ENCODE results near the gene ZSCAN9. TPM values are rescaled to one million over a fixed set of nuclear protein-coding genes. Genes with fewer than 3 reads are reported as not detected.
A peak's percentile ranks its signal among the peaks of the same experiment; 100 is the strongest.

The ZSCAN9 gene
- total and polyA plus RNA-seq, 3 experiments from 2014 or later, result 4.7 to 6.8 (median 5.0) TPM

- peaks cover 25% of the 10 kb centered on the region for H3K4me1 ChIP-seq (ENCODE audit: insufficient read depth, low read length)
- peak within 1 kb of the TSS; percentile 72 to 98 (median 94) for H3K27ac Mint-ChIP-seq
- POLR2A ChIA-PET, result interaction anchor here (0.6 to 1.5 kb wide), 7 partner anchors 14 to 148 kb away, joined by 3 to 18 read pairs (median 6); partner anchors contain the start of genes ZKSCAN8, ZSCAN26 and ZSCAN31
- H3K9me3 ChIP-seq (ENCODE audit: low read length), result no peaks in the 10 kb centered on the region
- H3K4me3 ChIP-seq (ENCODE audit: low read length), result peak within 1 kb of the TSS; percentile 100
- peak within 1 kb of the TSS; percentile 65 for H3K27ac ChIP-seq (ENCODE audit: low read depth, low read length)
- peak; percentile 59 to 81 (median 78) for DNase-seq
- H3K27me3 Mint-ChIP-seq, result peaks cover 2 to 4% of the 10 kb centered on the region in 2 donors
- H3K4me1 Mint-ChIP-seq, result peaks cover 31 to 53% (median 45%) of the 10 kb centered on the region in 3 donors
- no peaks in the 10 kb centered on the region for H3K27me3 ChIP-seq (ENCODE audit: insufficient read depth, low read length, poor library complexity, severe bottlenecking)
- peak within 1 kb of the TSS; percentile 96 to 100 (median 98) for H3K4me3 Mint-ChIP-seq
- peaks cover 4 to 26% (median 7%) of the 10 kb centered on the region in 3 donors for H3K36me3 Mint-ChIP-seq
- H3K9me3 Mint-ChIP-seq, result peaks cover 0 to 2% (median 0%) of the 10 kb centered on the region in 5 donors
- peaks cover 7% of the 10 kb centered on the region for H3K36me3 ChIP-seq (ENCODE audit: insufficient read depth, low read length)
- CTCF ChIA-PET, result interaction anchor here (0.8 to 2.3 kb wide), 8 partner anchors 11 to 148 kb away, joined by 3 to 11 read pairs (median 4); partner anchors contain the start of genes ZKSCAN3, ZSCAN12 and ZSCAN26
Measured at GRCh38 chr6:28252009-28252975, 27.2 kb downstream of the ZSCAN9 start, which contains the start of gene ZKSCAN4. TSS of gene ZKSCAN4 (minus strand) at chr6:28252269. CDS start at chr6:28251980, 289 bp downstream.

DNA sequence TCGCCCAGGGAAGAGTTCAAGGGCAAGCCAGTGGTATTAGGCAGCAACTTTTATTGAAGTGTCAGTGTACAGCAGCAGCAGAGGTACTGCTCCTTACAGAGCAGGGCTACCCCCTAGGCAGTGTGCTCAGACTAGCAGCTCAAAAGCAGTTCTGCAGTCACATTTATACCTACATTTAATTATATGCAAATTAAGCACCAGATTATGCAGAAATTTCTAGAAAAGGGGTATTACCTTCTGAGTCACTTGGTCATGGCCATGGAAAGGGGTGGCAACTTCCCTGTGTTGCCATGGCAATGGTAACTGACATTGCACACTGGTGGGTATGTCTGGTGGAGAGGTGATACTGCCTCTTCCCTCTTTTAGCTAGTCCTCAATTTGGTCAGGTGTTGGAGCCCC is 29.0 kb downstream of the ZSCAN9 start:
- H3K27me3 Mint-ChIP-seq, result peaks cover 4 to 15% of the 10 kb centered on the region in 2 donors
- H3K27ac ChIP-seq (ENCODE audit: low read depth, low read length), result no peak overlapping the region
- H3K9me3 Mint-ChIP-seq, result peaks cover 0 to 3% (median 0%) of the 10 kb centered on the region in 5 donors
- H3K36me3 ChIP-seq (ENCODE audit: insufficient read depth, low read length), result no peaks in the 10 kb centered on the region
- ChIA-PET CTCF (interaction anchor here (1.1 to 2.3 kb wide), 2 partner anchors 13 to 103 kb away, joined by 3 to 11 read pairs; partner anchors contain the start of gene ZSCAN26), POLR2A (interaction anchor here (0.6 to 0.7 kb wide), 2 partner anchors 12 to 13 kb away, joined by 3 read pairs; partner anchors contain the start of gene ZSCAN26)
- no peak overlapping the region for H3K4me3 ChIP-seq (ENCODE audit: low read length)
- peaks cover 30 to 44% (median 31%) of the 10 kb centered on the region in 3 donors for H3K4me1 Mint-ChIP-seq
- H3K9me3 ChIP-seq (ENCODE audit: low read length), result no peaks in the 10 kb centered on the region
- H3K27ac Mint-ChIP-seq, result no peak overlapping the region
- no peak for DNase-seq
- peaks cover 4 to 10% (median 8%) of the 10 kb centered on the region in 3 donors for H3K36me3 Mint-ChIP-seq
- no peaks in the 10 kb centered on the region for H3K27me3 ChIP-seq (ENCODE audit: insufficient read depth, low read length, poor library complexity, severe bottlenecking)
- H3K4me1 ChIP-seq (ENCODE audit: insufficient read depth, low read length), result peaks cover 30% of the 10 kb centered on the region
- H3K4me3 Mint-ChIP-seq, result peak overlapping the region in 1 of 7 donors; percentile 34

GRCh38 chr6:28257042-28257441 is 32.0 kb downstream of the ZSCAN9 start:
- Mint-ChIP-seq H3K4me3 (no peak overlapping the region), H3K9me3 (peaks cover 0 to 3% (median 2%) of the 10 kb centered on the region in 5 donors), H3K36me3 (peaks cover under 1 to 8% (median 4%) of the 10 kb centered on the region in 3 donors), H3K27me3 (peaks cover 4 to 23% of the 10 kb centered on the region in 2 donors), H3K27ac (no peak overlapping the region), H3K4me1 (peaks cover 10 to 15% (median 14%) of the 10 kb centered on the region in 3 donors)
- Histone ChIP-seq H3K27ac (ENCODE audit: low read depth, low read length) (no peak overlapping the region), H3K36me3 (ENCODE audit: insufficient read depth, low read length) (no peaks in the 10 kb centered on the region), H3K4me1 (ENCODE audit: insufficient read depth, low read length) (peaks cover 14% of the 10 kb centered on the region), H3K9me3 (ENCODE audit: low read length) (no peaks in the 10 kb centered on the region), H3K4me3 (ENCODE audit: low read length) (no peak overlapping the region), H3K27me3 (ENCODE audit: insufficient read depth, low read length, poor library complexity, severe bottlenecking) (no peaks in the 10 kb centered on the region)
- POLR2A ChIA-PET, result interaction anchor here (1.5 kb wide), 1 partner anchor 10 kb away, joined by 3 read pairs; the partner anchor contains the start of gene ZSCAN26
- CTCF ChIA-PET, result no interaction called here
- DNase-seq, result no peak

DNA sequence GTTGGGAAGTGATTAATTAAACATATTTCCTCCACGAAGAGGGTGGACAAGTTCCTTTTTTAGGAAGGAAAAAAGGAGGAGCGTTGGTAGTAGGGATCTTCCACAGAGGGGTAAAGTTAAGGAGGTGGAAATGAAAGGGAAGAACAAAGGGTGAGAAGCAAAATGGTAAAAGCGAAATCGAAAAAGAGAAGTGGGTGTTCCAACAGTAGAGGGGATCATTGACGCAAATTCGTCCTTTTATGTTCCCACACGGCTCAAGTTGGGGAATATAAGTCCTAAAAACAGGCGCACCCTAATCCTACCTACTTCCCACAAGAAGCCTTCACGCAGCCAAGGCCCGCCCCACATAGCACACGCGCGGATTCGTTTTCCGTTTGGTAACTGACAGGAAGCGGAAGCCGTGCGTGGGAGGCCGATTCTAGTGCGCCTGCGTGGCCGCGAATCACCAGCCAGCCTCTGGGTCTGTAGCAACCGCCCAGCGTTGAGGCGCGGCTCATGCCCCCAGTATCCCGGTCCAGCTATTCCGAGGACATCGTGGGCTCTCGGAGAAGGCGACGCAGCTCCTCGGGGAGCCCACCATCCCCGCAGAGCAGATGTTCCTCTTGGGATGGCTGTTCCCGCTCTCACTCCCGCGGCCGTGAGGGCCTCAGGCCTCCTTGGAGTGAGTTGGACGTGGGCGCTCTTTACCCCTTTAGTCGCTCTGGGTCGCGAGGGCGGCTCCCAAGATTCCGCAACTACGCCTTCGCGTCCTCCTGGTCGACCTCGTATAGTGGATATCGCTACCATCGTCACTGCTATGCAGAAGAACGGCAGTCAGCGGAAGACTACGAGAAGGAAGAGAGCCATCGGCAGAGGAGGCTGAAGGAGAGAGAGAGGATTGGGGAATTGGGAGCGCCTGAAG is 34.1 kb downstream of the ZSCAN9 start, which contains the start of gene NKAPL:
Gene NKAPL (plus strand): TSS at position 421 of the 901 bp plus-strand sequence. CDS start 75 bp downstream, at position 496.
- peaks cover 0 to 3% (median 2%) of the 10 kb centered on the region in 5 donors for H3K9me3 Mint-ChIP-seq
- no peaks in the 10 kb centered on the region for H3K9me3 ChIP-seq (ENCODE audit: low read length)
- H3K4me1 Mint-ChIP-seq, result peaks cover 0 to 5% (median 3%) of the 10 kb centered on the region in 3 donors
- peak in 4 of 5 donors; percentile 9 to 60 (median 32) for DNase-seq
- ChIA-PET CTCF (no interaction called here), POLR2A (interaction anchor here (1.5 kb wide), 1 partner anchor 8 kb away, joined by 3 read pairs; the partner anchor contains the start of gene ZSCAN26)
- peaks cover 0 to 8% (median 4%) of the 10 kb centered on the region in 3 donors for H3K36me3 Mint-ChIP-seq
- H3K27ac Mint-ChIP-seq, result peak within 1 kb of the TSS in 2 of 8 donors; percentile 26 to 37
- H3K27ac ChIP-seq (ENCODE audit: low read depth, low read length), result no peak within 1 kb of the TSS
- no peaks in the 10 kb centered on the region for H3K36me3 ChIP-seq (ENCODE audit: insufficient read depth, low read length)
- peak within 1 kb of the TSS; percentile 23 for H3K4me3 ChIP-seq (ENCODE audit: low read length)
- peaks cover 4 to 23% of the 10 kb centered on the region in 2 donors for H3K27me3 Mint-ChIP-seq
- peaks cover 6% of the 10 kb centered on the region for H3K4me1 ChIP-seq (ENCODE audit: insufficient read depth, low read length)
- H3K27me3 ChIP-seq (ENCODE audit: insufficient read depth, low read length, poor library complexity, severe bottlenecking), result no peaks in the 10 kb centered on the region
- H3K4me3 Mint-ChIP-seq, result peak within 1 kb of the TSS in 6 of 7 donors; percentile 21 to 65 (median 40)

DNA sequence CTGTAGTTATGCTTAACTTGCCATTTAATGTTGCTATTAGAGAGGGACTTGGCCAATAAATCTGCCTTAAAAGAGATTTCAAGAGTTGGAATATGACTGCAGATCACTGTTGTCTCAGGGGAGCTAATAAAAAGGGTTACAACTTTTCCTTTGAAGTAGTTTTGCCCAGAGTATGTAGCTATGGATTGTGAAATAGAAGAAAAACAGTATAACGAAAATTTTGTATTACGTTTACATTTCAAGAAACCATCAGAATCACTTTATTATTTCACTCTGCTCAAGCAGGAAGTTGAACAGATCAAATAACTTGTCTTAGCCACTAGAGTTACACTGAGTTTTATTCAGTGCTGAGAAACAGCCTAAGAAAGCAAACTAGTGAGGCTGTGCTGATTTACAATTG is 38.8 kb downstream of the ZSCAN9 start:
- Mint-ChIP-seq H3K4me3 (peak overlapping the region in 1 of 7 donors; percentile 9), H3K27ac (no peak overlapping the region), H3K9me3 (peaks cover 0 to 2% (median 0%) of the 10 kb centered on the region in 5 donors), H3K27me3 (peaks cover 4 to 9% of the 10 kb centered on the region in 2 donors), H3K36me3 (no peaks in the 10 kb centered on the region), H3K4me1 (peaks cover 0 to 6% (median 2%) of the 10 kb centered on the region in 3 donors)
- Histone ChIP-seq H3K9me3 (ENCODE audit: low read length) (no peaks in the 10 kb centered on the region), H3K27ac (ENCODE audit: low read depth, low read length) (no peak overlapping the region), H3K36me3 (ENCODE audit: insufficient read depth, low read length) (no peaks in the 10 kb centered on the region), H3K4me1 (ENCODE audit: insufficient read depth, low read length) (peaks cover 18% of the 10 kb centered on the region), H3K27me3 (ENCODE audit: insufficient read depth, low read length, poor library complexity, severe bottlenecking) (no peaks in the 10 kb centered on the region), H3K4me3 (ENCODE audit: low read length) (no peak overlapping the region)
- ChIA-PET POLR2A (interaction anchor here (1.0 kb wide), 1 partner anchor 20 kb away, joined by 3 read pairs; no protein-coding TSS in a partner anchor), CTCF (interaction anchor here (1.2 kb wide), 1 partner anchor 11 kb away, joined by 4 read pairs; the partner anchor contains the start of gene ZKSCAN4)
- DNase-seq, result no peak

GRCh38 chr6:28264834-28265401 is 39.8 kb downstream of the ZSCAN9 start:
- Mint-ChIP-seq H3K4me1 (peaks cover 4 to 8% (median 7%) of the 10 kb centered on the region in 3 donors), H3K36me3 (no peaks in the 10 kb centered on the region), H3K4me3 (peak overlapping the region in 1 of 7 donors; percentile 36), H3K27ac (no peak overlapping the region), H3K9me3 (peaks cover 0 to under 1% (median 0%) of the 10 kb centered on the region in 5 donors), H3K27me3 (peaks cover 4% of the 10 kb centered on the region in 2 donors)
- CTCF ChIA-PET, result no interaction called here
- peaks cover 18% of the 10 kb centered on the region for H3K4me1 ChIP-seq (ENCODE audit: insufficient read depth, low read length)
- H3K27ac ChIP-seq (ENCODE audit: low read depth, low read length), result no peak overlapping the region
- no peaks in the 10 kb centered on the region for H3K36me3 ChIP-seq (ENCODE audit: insufficient read depth, low read length)
- DNase-seq, result no peak
- POLR2A ChIA-PET, result interaction anchor here (1.1 kb wide), 1 partner anchor 10 kb away, joined by 3 read pairs; no protein-coding TSS in a partner anchor
- H3K4me3 ChIP-seq (ENCODE audit: low read length), result no peak overlapping the region
- H3K9me3 ChIP-seq (ENCODE audit: low read length), result no peaks in the 10 kb centered on the region
- H3K27me3 ChIP-seq (ENCODE audit: insufficient read depth, low read length, poor library complexity, severe bottlenecking), result no peaks in the 10 kb centered on the region
